BJ (cell line): ENCODE measurements around the gene GLIPR1L2. TPM values are rescaled to one million over a fixed set of nuclear protein-coding genes. Genes with fewer than 3 reads are reported as not detected.
A peak's percentile ranks its signal among the peaks of the same experiment; 100 is the strongest.

Source experiments
- CTCF ChIA-PET: fragments of 350-600 bp; formaldehyde crosslinking; extraction: SDS; loops from one replicate; lab custom pipeline; 2021; ENCODE audit warnings: antibody characterized with exemption, inconsistent platforms; lab: Yijun Ruan, JAX
- POLR2A ChIA-PET: fragments of 300-600 bp; sonication (Branson Sonifier 250); formaldehyde crosslinking; extraction: SDS; loops from one replicate; lab custom pipeline; 2021; ENCODE audit warnings: antibody characterized with exemption; lab: Charles Lee
- DNase-seq: peaks from one replicate; pipeline ENCODE4 v3.0.0-alpha.2; 2011; ENCODE audit warnings: low read depth
- H3K27me3 ChIP-seq: 2 replicates; pipeline ENCODE4 v1.6.0; 2011; ENCODE audit warnings: low read length; ENCODE audit not compliant: control insufficient read depth, insufficient read depth
- H3K36me3 ChIP-seq: 2 replicates; pipeline ENCODE4 v1.5.1; 2011; ENCODE audit warnings: low read length; ENCODE audit not compliant: control insufficient read depth, insufficient read depth
- H3K4me3 ChIP-seq: 2 replicates; pipeline ENCODE4 v1.5.1; 2011; ENCODE audit warnings: low read depth, mild to moderate bottlenecking, control low read depth, low read length
- CTCF ChIP-seq: IDR thresholded peaks from 2 replicates; pipeline ENCODE4 v1.5.1; 2011; ENCODE audit warnings: low read depth, mild to moderate bottlenecking, control low read depth, inconsistent platforms, low read length, moderate library complexity; ENCODE audit not compliant: insufficient read depth
- polyA plus RNA-seq: library from polyadenylated mRNA; depleted of rRNA; stranded (reverse); fragments of >200 nt; gene quantifications from 2 replicates; pipeline ENCODE4 v1.2.3, GENCODE V29; 2011

The GLIPR1L2 gene
- polyA plus RNA-seq, 1 experiment, result 0.21 TPM

DNA sequence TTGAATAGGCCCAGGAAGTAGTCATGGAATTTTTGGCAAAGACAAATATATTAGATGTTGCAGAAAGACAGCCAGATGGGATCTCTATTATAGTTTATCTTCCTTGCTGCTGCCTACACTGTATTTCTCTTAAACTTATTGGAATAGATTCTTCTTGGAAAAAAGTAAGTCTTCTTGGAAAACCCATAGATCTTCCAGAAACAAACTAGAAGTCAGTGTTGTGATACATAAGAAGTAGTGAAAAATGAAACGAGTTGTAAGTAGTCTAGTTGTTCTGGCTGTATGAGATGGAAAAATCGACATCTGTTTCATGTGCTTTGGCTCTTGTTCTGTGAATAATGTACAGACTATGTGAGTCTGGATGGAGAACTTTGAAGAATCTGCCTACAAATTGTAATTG is 29.0 kb downstream of the GLIPR1L2 start:
- POLR2A ChIA-PET, result no interaction called here
- TF ChIP-seq CTCF, result no peak
- DNase-seq, result no peak
- Histone ChIP-seq H3K27me3 (no peaks in the 10 kb centered on the region), H3K4me3 (no peak overlapping the region), H3K36me3 (no peaks in the 10 kb centered on the region)
- CTCF ChIA-PET, result interaction anchor here (0.7 to 1.4 kb wide), 2 partner anchors 29 to 85 kb away, joined by 3 to 4 read pairs; partner anchors contain the start of genes GLIPR1L1 and GLIPR1L2

DNA sequence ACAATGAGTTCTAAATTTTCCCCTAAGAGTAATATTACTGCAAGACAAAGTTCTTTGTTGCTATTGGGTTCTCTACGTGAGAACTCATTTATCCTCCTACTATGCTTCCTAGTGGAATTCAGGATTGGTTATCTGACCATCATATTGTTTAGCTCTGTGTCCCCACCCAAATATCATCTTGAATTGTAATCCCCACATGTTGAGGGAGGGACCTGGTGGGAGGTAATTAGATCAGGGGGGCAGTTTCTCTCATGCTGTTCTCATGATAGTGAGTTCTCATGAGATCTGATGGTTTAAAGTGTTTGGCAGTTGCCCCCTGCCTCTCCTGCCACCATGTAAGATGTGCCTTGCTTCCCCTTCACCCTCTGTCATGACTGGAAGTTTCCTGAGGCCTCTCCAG is 36.6 kb downstream of the GLIPR1L2 start:
- ChIA-PET POLR2A (interaction anchor here (0.6 kb wide), 1 partner anchor 11 kb away, joined by 6 read pairs; no protein-coding TSS in a partner anchor), CTCF (no interaction called here)
- Histone ChIP-seq H3K27me3 (no peaks in the 10 kb centered on the region), H3K36me3 (no peaks in the 10 kb centered on the region), H3K4me3 (no peak overlapping the region)
- TF ChIP-seq CTCF, result no peak
- DNase-seq, result no peak

GRCh38 chr12:75428767-75429166 is 37.9 kb downstream of the GLIPR1L2 start:
- ChIA-PET POLR2A (no interaction called here), CTCF (no interaction called here)

DNA sequence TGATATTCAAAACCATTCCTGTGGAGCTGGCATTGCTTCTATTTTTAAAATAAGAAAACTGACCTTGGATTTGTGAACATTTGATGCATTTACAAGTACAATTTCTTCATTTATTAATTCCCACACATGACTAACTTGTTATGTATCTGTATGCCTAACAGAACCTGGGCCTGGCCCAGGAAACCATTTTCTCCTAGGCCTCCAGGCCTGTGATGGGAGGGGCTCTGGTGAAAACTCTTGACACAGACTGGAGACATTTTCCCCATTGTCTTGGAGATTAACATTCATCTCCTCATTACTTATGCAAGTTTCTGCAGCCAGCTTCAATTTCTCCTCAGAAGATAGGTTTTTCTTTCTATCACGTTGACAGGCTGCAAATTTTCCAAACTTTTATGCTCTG is 42.0 kb downstream of the GLIPR1L2 start:
- Histone ChIP-seq H3K36me3 (no peaks in the 10 kb centered on the region), H3K4me3 (no peak overlapping the region), H3K27me3 (no peaks in the 10 kb centered on the region)
- CTCF ChIA-PET, result interaction anchor here (0.9 kb wide), 1 partner anchor 10 kb away, joined by 3 read pairs; no protein-coding TSS in a partner anchor
- no peak for TF ChIP-seq CTCF
- DNase-seq, result no peak
- POLR2A ChIA-PET, result no interaction called here

More at GRCh38 chr12:75428767-75429166, 37.9 kb downstream of the GLIPR1L2 start:
- TF ChIP-seq CTCF, result no peak
- no peak for DNase-seq
- H3K36me3 ChIP-seq, result no peaks in the 10 kb centered on the region
- no peaks in the 10 kb centered on the region for H3K27me3 ChIP-seq
- H3K4me3 ChIP-seq, result no peak overlapping the region

DNA sequence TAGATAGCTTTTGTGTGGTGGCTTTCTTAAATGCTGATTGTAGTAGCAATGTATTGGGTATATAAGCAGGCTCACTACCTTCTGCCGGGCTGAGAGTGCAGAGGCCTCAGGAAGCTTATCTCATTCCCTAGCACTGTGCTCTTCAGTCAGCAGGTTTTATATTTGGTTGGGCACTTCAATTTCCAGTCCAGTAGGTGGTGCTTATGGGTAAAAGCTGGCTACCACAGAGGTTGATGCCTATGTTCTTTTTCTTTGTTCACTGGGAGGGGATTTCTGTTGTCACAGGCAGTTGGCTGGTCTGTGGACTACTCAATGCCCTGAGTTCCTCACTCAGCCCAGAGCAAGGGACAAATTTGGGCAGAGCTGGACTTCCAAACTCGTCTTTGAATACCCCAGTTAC is 46.7 kb downstream of the GLIPR1L2 start:
- CTCF ChIA-PET, result interaction anchor here (0.7 to 1.8 kb wide), 5 partner anchors 19 to 103 kb away, joined by 3 to 5 read pairs (median 3); partner anchors contain the start of genes GLIPR1L1 and GLIPR1L2
- Histone ChIP-seq H3K36me3 (no peaks in the 10 kb centered on the region), H3K27me3 (no peaks in the 10 kb centered on the region), H3K4me3 (no peak overlapping the region)
- DNase-seq, result no peak
- TF ChIP-seq CTCF, result peak; percentile 28
- POLR2A ChIA-PET, result no interaction called here
